GM23338 (cell line): ENCODE data around the gene SPINK8. TPM values are rescaled to one million over a fixed set of nuclear protein-coding genes. Genes with fewer than 3 reads are reported as not detected.

Source experiments
- ATAC-seq: fragments of 200-7000 bp; cut with Tn5 transposase; 3 replicates; pipeline ENCODE4 v1.9.1; 2020
- DNase-seq: peaks from one replicate; pipeline ENCODE4 v3.0.0-alpha.2; 2015; ENCODE audit warnings: low spot score
- H2AFZ ChIP-seq: fragments of 200-600 bp; sonication (generic); 2 replicates; pipeline ENCODE4 v1.8.0; 2016; ENCODE audit warnings: antibody characterized with exemption, mild to moderate bottlenecking, moderate library complexity
- H3F3A ChIP-seq: fragments of 200-600 bp; sonication (generic); replicated peaks from 2 replicates; pipeline ENCODE4 v1.8.0; 2017; ENCODE audit warnings: antibody characterized with exemption, mixed run types, low read depth
- H3K27ac ChIP-seq: fragments of 200-600 bp; sonication (generic); 2 replicates; pipeline ENCODE4 v1.6.1; 2016; ENCODE audit warnings: low read depth
- H3K27me3 ChIP-seq: fragments of 200-600 bp; sonication (generic); 2 replicates; pipeline ENCODE4 v1.8.0; 2016; ENCODE audit warnings: mild to moderate bottlenecking, mixed run types, moderate library complexity; ENCODE audit not compliant: insufficient read depth
- H3K36me3 ChIP-seq: fragments of 200-600 bp; sonication (generic); 2 replicates; pipeline ENCODE4 v1.8.0; 2016; ENCODE audit warnings: mild to moderate bottlenecking; ENCODE audit not compliant: insufficient read depth
- H3K4me1 ChIP-seq: fragments of 200-600 bp; sonication (generic); 2 replicates; pipeline ENCODE4 v1.8.0; 2016; ENCODE audit warnings: mild to moderate bottlenecking, moderate library complexity; ENCODE audit not compliant: insufficient read depth
- H3K4me2 ChIP-seq: fragments of 200-600 bp; sonication (generic); 2 replicates; pipeline ENCODE4 v1.7.1; 2017; ENCODE audit warnings: mixed run types
- H3K4me3 ChIP-seq: fragments of 200-600 bp; sonication (generic); 2 replicates; pipeline ENCODE4 v1.6.1; 2016; ENCODE audit warnings: mixed run types
- H3K79me2 ChIP-seq: fragments of 200-600 bp; sonication (generic); replicated peaks from 2 replicates; pipeline ENCODE4 v1.8.0; 2017; ENCODE audit warnings: mild to moderate bottlenecking; ENCODE audit not compliant: insufficient read depth
- H3K9me2 ChIP-seq: fragments of 200-600 bp; sonication (generic); 2 replicates; pipeline ENCODE4 v1.8.0; 2017; ENCODE audit not compliant: insufficient read depth
- H4K20me1 ChIP-seq: fragments of 200-600 bp; sonication (generic); replicated peaks from 2 replicates; pipeline ENCODE4 v1.8.0; 2017; ENCODE audit warnings: mild to moderate bottlenecking; ENCODE audit not compliant: insufficient read depth
- H3K27ac Mint-ChIP-seq: 2 replicates; pipeline ENCODE4 v1.8.0; 2020; ENCODE audit warnings: inconsistent platforms, mild to moderate bottlenecking, moderate library complexity, mixed read lengths
- H3K27me3 Mint-ChIP-seq: 3 replicates; pipeline ENCODE4 v1.8.0; 2022; ENCODE audit warnings: low read depth, mild to moderate bottlenecking, moderate library complexity, mixed read lengths, inconsistent platforms; ENCODE audit not compliant: insufficient read depth, poor library complexity
- H3K36me3 Mint-ChIP-seq: 3 replicates; pipeline ENCODE4 v1.8.0; 2021; ENCODE audit warnings: low read depth, mild to moderate bottlenecking, inconsistent platforms, moderate library complexity, mixed read lengths
- H3K4me1 Mint-ChIP-seq: 3 replicates; pipeline ENCODE4 v1.8.0; 2020; ENCODE audit warnings: mild to moderate bottlenecking, inconsistent platforms, mixed read lengths
- H3K4me3 Mint-ChIP-seq: 3 replicates; pipeline ENCODE4 v1.8.0; 2021; ENCODE audit warnings: moderate library complexity, mild to moderate bottlenecking, inconsistent platforms, mixed read lengths
- H3K9me3 Mint-ChIP-seq: 3 replicates; pipeline ENCODE4 v1.8.0; 2020; ENCODE audit warnings: moderate library complexity, mild to moderate bottlenecking, inconsistent platforms, mixed read lengths
- CREB1 ChIP-seq: fragments of 250-450 bp; sonication (Bioruptor Pico); IDR thresholded peaks from 2 replicates; pipeline ENCODE4 v1.5.0; 2020; ENCODE audit warnings: low read depth, mild to moderate bottlenecking, moderate library complexity
- CTCF ChIP-seq, 2 experiments: fragments of 200-600 bp in 1 of 2; sonication (generic) in 1 of 2; conservative IDR thresholded peaks; 2 replicates each; pipeline versions ENCODE4 v1.5.1 to v1.6.1; 2016 to 2017; ENCODE audit warnings: antibody characterized with exemption in 2 of 2, low read depth in 2 of 2, mild to moderate bottlenecking in 2 of 2, moderate library complexity in 1 of 2
- EZH2 ChIP-seq: fragments of 200-600 bp; sonication (generic); IDR thresholded peaks from one replicate; pipeline ENCODE4 v1.8.0; 2017; ENCODE audit warnings: antibody characterized with exemption, mild to moderate bottlenecking, low read depth; ENCODE audit not compliant: unreplicated experiment
- EZH2phosphoT487 ChIP-seq: fragments of 200-600 bp; sonication (generic); IDR thresholded peaks from one replicate; pipeline ENCODE4 v1.8.1; 2018; ENCODE audit warnings: antibody characterized with exemption; ENCODE audit not compliant: unreplicated experiment
- JUNB ChIP-seq: IDR thresholded peaks from one replicate; pipeline ENCODE4 v1.6.1; 2016; ENCODE audit warnings: antibody characterized with exemption; ENCODE audit not compliant: unreplicated experiment
- NANOG ChIP-seq: IDR thresholded peaks from 2 replicates; pipeline ENCODE4 v1.6.1; 2016; ENCODE audit warnings: antibody characterized with exemption, borderline replicate concordance
- POLR2AphosphoS5 ChIP-seq: IDR thresholded peaks from 2 replicates; pipeline ENCODE4 v1.6.1; 2016; ENCODE audit warnings: antibody characterized with exemption, low read depth
- STAT1 ChIP-seq: IDR thresholded peaks from one replicate; pipeline ENCODE4 v1.6.1; 2016; ENCODE audit warnings: antibody characterized with exemption; ENCODE audit not compliant: unreplicated experiment
- ZNF114 ChIP-seq: fragments of 250-450 bp; sonication (Bioruptor Pico); IDR thresholded peaks from 2 replicates; pipeline ENCODE4 v1.5.0; 2020; ENCODE audit warnings: mild to moderate bottlenecking, moderate library complexity
- ZNF331 ChIP-seq: fragments of 250-450 bp; sonication (Bioruptor Pico); IDR thresholded peaks from 2 replicates; pipeline ENCODE4 v1.5.0; 2020; ENCODE audit warnings: low read depth, mild to moderate bottlenecking, moderate library complexity
- polyA plus RNA-seq: library from polyadenylated mRNA; unstranded; fragments of >200 nt; fragmentation: Nextera tagmentation; extraction: Ambion mirVana; gene quantifications from 2 replicates; pipeline ENCODE4 v1.2.1, GENCODE V29; 2016
- total RNA-seq: library from RNA; depleted of rRNA; stranded (reverse); fragments of >200 nt; shearing (Covaris generic); gene quantifications from 2 replicates; pipeline ENCODE4 v1.2.3, GENCODE V29; 2014
- TF ChIP-seq, protein P1 (sequence below): IDR thresholded peaks from one replicate; pipeline ENCODE4 v1.6.1; 2018; ENCODE audit warnings: antibody characterized with exemption; ENCODE audit not compliant: unreplicated experiment
- TF ChIP-seq, protein P2 (sequence below): IDR thresholded peaks from 2 replicates; pipeline ENCODE4 v1.6.1; 2016; ENCODE audit warnings: antibody characterized with exemption

SPINK8 gene
- total and polyA plus RNA-seq, 2 experiments from 2014 or later = not detected

DNA sequence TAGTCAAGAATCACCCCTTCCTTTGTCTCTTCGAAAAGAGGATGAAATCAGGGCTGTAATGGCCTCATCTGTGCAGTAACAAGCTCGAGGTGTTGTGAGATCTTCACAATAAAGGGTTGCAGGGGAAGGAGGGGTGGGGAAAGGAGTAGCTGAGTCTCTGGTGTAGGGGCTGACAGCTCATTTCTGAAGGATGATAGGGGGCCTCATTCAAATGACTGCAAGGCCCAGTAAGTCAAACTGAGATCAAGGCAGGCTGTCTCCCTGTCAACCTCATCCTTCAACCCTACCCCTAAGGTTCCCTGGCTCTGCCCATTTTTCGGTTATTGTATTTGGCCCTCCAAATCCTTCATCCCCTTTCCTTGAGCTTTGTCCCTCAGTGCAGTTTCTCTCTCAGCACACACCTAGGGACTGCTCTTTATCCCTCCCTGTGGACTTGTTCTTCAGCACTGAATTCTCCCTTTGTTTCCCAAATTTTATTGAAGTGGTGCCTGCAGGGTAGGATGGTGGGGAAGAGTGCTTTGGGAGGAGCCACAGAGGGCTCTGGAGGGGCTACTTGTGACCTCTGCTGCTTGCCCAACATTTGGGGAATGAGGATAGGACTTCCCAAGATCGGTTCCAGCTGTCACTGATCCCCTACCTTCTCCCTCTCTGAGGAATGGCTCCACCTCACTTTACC lies 54.4 kb downstream of the SPINK8 start:
- Histone ChIP-seq H3F3A (peaks cover 8% of the 10 kb centered on the region; the same call in 1 of the 2 replicates), H3K4me1 (peaks cover 47% of the 10 kb centered on the region), H3K27me3 (no peaks in the 10 kb centered on the region), H4K20me1 (peaks cover 13% of the 10 kb centered on the region; the same call in 1 of the 2 replicates), H3K36me3 (no peaks in the 10 kb centered on the region), H3K4me3 (no peak overlapping the region), H2AFZ (no peak overlapping the region), H3K9me2 (peaks cover 4% of the 10 kb centered on the region; the same call in 1 of the 2 replicates), H3K4me2 (peak overlapping the region; percentile 54), H3K79me2 (no peaks in the 10 kb centered on the region; the same call in 1 of the 2 replicates), H3K27ac (0 out of 2 replicates have a peak overlapping the region, but pooled peaks have one; percentile 72)
- H3K27ac Mint-ChIP-seq = peak overlapping the region; percentile 26; the same call in 1 of the 2 replicates
- peaks cover 43% of the 10 kb centered on the region for H3K36me3 Mint-ChIP-seq
- H3K4me3 Mint-ChIP-seq = peak overlapping the region; percentile 18; the same call in 1 of the 3 replicates
- no peak for TF ChIP-seq STAT1
- TF ChIP-seq ZNF331 = no peak
- TF ChIP-seq, protein P1, sequence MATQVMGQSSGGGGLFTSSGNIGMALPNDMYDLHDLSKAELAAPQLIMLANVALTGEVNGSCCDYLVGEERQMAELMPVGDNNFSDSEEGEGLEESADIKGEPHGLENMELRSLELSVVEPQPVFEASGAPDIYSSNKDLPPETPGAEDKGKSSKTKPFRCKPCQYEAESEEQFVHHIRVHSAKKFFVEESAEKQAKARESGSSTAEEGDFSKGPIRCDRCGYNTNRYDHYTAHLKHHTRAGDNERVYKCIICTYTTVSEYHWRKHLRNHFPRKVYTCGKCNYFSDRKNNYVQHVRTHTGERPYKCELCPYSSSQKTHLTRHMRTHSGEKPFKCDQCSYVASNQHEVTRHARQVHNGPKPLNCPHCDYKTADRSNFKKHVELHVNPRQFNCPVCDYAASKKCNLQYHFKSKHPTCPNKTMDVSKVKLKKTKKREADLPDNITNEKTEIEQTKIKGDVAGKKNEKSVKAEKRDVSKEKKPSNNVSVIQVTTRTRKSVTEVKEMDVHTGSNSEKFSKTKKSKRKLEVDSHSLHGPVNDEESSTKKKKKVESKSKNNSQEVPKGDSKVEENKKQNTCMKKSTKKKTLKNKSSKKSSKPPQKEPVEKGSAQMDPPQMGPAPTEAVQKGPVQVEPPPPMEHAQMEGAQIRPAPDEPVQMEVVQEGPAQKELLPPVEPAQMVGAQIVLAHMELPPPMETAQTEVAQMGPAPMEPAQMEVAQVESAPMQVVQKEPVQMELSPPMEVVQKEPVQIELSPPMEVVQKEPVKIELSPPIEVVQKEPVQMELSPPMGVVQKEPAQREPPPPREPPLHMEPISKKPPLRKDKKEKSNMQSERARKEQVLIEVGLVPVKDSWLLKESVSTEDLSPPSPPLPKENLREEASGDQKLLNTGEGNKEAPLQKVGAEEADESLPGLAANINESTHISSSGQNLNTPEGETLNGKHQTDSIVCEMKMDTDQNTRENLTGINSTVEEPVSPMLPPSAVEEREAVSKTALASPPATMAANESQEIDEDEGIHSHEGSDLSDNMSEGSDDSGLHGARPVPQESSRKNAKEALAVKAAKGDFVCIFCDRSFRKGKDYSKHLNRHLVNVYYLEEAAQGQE = no peak
- no peak for TF ChIP-seq EZH2phosphoT487
- no peak for TF ChIP-seq EZH2
- TF ChIP-seq CREB1 (CRISPR knock-in tag) = no peak
- TF ChIP-seq, protein P2, sequence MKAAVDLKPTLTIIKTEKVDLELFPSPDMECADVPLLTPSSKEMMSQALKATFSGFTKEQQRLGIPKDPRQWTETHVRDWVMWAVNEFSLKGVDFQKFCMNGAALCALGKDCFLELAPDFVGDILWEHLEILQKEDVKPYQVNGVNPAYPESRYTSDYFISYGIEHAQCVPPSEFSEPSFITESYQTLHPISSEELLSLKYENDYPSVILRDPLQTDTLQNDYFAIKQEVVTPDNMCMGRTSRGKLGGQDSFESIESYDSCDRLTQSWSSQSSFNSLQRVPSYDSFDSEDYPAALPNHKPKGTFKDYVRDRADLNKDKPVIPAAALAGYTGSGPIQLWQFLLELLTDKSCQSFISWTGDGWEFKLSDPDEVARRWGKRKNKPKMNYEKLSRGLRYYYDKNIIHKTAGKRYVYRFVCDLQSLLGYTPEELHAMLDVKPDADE = no peak
- TF ChIP-seq NANOG = no peak
- no peak for TF ChIP-seq JUNB
- TF ChIP-seq ZNF114 (CRISPR knock-in tag) = no peak
- no peak for TF ChIP-seq CTCF (conservative IDR thresholded peaks at IDR 0.05; ENCODE audit: low read depth in 2 of 2)
- TF ChIP-seq POLR2AphosphoS5 = no peak
- DNase-seq = peak; percentile 39
- H3K9me3 Mint-ChIP-seq = peaks cover 3% of the 10 kb centered on the region; the same call in 2 of the 3 replicates
- H3K27me3 Mint-ChIP-seq = peaks cover 14% of the 10 kb centered on the region
- H3K4me1 Mint-ChIP-seq = peaks cover 46% of the 10 kb centered on the region
- peak; percentile 70 for ATAC-seq
